ENCODE data around the gene LMX1B.
"Not testable (repeated sequence)": the region's sequence is repeated elsewhere in the genome, so short reads cannot be mapped to it uniquely, and the experiment has no call there.

Gene LMX1B

DNA sequence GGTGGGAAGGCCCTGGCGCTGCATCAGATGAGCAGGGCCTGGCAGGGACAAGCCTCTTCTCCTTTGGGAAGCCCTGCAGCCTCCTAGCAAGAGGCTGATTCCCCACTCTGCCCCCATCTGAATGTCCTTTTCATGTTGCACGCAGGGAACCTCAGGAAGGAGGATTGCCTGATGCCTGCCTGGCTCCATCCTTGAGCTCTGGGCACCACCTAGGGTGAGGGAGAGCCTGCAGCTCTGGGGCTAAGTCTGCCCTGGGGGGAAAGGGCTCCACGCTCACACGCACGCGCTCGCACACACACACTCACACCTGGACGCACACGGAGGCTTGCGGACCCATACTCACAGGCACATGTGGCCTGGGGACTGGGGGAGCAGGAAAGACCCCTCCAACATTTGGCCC lies 86.6 kb downstream of the LMX1B start:
- DNase-seq: no peak

DNA sequence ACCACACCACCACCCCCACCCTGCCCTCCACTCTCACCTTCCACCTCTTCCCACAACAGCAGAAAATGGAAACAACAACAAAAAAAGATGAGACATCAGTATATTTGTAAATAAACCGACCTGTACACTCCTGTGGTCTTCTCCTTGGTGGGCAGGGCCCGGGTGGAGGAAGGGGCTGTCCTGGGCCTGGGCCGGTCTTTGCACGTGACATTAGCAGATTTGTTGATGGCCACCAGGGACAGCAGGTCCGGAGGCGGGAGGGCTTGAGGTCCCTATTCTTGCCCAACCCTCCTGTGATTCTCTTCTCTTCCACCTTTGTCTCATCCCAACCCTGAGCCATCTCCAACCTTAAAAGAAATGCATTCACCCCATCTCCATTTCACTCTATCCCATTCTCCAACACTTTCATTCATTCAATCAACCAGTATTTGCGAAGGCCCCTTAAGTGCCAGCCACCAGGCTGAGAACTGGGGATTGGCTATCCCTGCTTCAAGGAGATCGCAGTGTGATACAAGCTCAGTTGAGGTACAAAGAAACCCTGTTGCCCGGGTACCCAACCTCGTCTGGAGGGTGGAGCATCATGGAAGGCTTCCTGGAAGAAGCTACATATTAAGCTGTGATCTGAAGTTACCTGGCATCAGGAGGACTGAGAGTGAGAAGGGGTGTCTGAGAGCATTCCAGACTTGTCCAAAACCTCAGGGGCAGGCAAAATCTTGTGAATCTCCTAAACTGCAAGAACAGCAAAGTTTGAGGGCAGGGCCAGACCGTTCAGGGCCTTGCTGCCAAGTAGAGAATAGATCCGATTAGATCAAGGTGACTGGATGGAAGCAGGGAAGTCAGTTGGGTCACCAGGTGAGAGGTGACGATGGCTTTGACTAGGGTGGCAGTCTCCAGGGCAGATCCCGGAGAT lies 87.4 kb downstream of the LMX1B start:
- DNase-seq: no peak

DNA sequence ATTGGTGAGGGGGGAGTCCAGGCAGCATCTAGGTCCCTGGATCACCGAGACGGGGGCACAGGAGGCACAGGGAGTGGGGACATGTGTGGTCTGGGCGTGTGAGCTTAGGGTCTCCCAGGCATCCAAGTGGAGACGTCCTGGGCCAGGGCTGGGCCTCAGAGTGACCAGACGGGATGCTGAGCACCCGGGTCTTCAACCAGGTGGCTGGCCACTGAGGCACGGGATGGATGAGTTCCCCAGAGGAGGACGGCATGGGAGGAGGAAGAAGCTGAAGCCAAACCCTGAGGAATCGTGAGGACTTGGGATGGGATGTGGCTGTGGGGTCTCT lies 88.0 kb downstream of the LMX1B start:
- DNase-seq: no peak

DNA sequence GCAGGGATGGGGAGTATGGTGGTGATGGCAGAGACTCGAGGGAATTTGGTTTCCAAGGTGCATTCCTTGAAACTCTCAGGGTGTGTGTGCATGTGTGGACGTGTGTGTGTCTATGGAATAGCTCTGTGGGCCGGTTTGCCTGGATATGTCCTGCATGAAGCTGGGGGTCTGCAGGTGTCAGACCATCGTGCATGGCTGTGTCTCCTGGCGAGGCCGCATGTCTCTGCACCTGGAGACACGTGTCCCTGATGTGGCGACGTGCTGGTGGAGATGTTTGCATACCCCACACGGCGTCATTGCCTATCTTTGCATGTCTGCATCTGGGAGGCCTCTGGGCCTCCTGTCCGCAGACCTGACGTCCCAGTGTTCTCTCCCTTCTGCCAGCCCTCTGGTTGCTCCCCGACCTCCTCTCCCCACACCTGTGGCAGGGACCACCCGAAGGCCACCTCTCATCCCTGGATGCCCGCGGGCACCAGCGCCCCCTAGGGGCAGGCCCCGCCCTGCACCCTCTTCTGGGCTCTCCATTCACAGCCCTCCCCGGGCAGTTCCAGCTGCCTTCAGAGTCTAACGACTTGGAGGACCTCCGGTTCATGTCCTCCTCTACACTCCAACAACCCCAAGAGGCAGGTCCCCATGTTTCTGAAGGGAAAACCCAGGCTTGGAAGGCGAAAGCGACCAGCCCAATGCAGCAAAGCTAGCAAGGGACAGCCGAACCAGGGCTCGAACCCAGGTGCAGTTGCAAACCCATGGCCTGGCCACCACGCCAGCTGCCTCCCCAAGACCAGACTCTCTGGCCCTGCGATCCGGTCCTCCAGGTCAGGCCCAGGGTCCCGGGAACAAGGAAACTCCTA lies 88.6 kb downstream of the LMX1B start:
- DNase-seq: peak; percentile 44

DNA sequence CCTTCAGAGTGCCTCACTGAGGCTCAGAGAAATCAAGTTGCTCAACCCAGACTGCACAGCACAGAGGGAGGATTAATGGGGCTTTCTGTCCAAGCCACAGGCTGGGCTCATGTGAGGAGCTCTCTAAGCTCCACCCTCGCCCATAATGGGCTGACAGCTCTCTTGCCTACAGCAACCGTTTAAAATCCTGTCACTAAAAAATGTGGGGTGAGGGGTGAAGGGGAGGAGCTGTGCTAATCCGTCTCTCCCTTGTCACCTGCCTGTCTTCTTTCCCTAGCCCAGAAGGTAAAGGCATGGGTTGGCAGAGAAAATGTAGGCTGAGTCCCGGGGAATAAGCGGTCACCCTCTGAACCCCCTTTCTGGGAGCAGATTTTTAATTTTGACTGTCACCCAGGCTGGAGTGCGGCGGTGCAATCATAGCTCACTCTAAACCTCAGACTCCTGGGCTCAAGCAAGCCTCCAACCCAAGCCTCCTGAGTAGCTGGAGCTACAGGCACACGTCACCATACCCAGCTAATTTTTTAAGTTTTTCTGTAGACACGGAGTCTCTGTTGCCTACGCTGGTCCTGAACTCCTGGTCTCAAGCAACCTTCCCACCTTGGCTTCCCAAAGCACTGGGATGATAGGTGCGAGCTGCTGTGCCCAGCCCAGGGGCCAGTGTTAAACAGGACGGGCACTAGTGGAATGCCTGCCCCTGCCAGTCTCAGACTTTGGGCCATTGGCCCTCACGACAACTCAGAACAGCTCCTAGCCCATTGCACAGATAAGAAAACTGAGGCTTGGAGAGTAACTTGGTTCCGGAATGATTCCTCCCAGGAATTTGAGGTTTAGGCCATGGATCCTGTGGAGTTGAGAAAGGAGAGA lies 89.5 kb downstream of the LMX1B start:
- DNase-seq: no peak

DNA sequence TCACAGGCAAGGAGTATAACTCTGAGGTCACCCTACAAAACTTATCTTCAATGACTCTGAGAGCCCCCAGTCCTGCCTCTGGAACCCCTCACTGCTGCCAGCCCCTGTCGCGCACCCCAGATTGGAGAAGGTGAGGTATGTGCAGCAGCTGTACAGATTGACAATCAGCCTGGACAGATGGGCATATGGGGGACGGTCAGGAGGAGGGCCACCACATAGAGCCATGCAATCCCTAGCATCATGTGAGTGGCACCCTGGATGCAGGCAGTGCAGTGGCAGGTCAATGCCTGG lies 90.1 kb downstream of the LMX1B start:
- DNase-seq: no peak

DNA sequence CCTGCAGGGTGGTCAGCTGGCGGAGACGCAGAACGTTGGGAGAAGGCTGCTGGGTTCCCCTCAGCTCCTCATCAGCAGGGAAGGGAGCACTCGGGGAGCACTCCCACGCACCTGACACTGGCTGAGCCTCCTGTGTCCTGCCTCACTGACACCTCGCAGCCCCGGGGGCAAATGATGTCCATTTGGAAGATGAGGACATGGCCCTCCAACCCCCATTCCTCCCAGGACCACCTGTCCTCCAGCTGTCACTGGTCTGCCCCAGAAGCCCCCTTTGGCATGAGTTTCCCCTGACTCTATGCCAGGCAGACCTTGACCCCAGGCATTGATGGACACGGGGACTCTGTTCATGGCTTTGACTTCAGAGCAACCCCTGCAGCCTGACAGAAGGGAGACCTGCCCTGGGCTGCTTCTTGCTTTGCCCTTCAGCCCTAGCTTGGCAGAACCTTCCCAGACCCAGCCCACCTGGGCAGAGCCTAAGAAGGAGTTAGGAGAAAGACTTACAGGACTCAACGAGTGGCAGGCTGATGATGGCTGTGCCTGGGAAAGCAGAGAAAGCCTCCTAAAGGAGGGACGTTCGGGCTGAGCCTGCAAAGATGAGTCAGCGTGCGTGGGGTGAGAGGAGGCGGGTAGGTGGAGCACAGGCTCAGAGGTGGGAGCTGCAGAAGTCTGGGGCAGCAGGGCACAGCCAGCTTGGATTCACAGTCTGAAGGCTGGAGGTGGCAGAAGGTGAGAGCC lies 90.6 kb downstream of the LMX1B start:
- DNase-seq: peak; percentile 39

DNA sequence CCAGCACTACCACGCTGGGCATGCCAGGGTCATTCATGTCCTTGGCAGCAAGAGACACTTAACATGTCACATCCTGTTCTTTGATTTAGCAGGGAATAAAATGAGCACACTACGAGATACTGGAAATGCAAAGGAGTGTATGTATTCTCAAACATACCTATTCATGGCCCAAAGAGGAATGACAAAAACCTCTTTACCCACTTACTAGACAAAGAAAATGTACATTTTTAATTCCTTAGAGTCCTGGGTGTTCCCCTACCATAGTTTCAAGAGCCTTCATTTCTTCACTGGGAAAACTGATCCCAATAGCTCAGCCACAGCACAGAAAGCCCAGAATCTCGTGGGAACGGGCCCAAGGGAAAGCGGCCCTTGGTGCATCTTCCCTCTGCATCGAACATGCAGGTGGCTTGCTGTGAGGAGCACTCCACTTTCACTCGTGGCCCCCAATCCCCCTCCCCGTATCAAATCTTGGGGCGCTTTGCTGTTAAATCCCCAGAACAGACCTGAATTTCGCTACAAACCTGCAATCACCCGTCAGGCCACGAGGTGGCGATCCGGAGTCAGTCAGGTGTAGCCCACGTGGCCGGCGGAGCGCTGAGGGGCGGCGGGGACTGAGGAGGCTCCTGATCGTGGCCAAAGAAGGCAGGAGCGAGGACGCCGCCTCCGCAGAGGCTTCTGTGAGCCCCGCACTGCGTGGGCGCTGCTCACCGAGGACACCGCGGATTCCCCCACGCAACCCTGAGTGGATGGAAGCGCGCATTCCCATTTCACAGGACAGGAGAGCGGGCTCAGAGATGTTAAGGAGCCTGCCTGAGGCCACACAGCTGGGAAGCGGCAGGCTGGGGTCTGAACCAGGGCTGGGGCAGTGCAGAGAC lies 91.4 kb downstream of the LMX1B start:
- DNase-seq: peak; percentile 88

DNA sequence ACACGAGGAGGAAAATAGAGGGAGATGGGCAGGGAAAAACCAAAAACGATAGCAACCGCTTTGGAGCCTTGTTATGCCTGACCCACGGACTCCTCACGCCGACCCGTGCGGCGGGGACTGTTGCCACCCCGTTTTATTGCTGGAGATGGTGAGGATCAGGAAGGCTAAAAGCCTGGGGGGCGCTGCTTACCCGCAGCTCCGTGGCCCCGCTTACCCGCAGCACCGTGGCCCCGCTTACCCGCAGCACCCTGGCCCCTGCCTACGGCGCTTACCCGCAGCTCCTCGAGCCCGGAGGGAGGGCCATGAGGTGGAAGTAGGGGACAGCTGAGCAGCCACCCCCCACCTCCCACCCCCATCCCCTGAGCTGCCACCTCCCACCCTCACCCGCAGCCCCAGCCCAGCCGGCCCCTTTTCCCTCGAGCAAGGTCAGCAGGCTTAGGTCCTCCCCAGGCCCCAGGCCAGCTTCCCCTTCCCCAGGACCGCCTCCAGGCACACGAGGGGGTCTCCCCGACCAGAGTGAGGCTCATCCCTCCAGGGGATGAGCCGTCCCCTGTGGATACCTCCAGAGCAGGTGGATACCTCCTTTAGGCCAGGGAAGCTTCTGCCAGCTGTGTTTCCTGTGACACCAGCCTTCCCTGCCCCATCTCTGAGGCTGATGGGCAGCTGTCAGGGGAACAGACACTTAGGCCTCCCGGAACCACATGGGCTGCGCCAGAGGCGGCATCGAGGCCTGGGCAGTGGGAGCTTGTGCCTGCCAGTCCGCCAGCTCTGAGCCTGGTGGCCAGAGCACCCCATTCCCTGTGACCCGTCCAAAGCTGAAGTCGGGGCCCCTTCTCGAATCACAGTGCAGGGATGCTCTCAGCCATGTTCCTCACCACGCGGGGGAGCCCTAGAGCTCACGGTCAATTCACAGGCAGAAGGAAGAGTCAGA lies 92.3 kb downstream of the LMX1B start:
- peak; percentile 84 for DNase-seq

DNA sequence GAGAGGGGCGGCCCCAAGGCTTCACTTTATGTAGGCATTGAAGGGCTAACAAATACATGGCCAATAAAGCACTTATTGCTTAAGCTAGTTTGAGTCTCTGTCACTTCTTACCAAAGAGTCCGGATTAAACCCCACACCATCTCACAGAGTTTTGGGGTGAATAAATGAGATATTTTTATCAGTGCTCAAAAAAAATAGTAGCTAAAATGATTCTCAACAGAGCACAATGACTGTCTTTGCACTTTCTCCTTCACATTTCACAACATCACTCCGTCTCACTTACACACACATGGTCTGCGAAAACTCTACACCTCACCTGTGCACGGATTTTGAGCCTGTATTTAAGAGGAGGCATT lies 92.9 kb downstream of the LMX1B start:
- DNase-seq: no peak

DNA sequence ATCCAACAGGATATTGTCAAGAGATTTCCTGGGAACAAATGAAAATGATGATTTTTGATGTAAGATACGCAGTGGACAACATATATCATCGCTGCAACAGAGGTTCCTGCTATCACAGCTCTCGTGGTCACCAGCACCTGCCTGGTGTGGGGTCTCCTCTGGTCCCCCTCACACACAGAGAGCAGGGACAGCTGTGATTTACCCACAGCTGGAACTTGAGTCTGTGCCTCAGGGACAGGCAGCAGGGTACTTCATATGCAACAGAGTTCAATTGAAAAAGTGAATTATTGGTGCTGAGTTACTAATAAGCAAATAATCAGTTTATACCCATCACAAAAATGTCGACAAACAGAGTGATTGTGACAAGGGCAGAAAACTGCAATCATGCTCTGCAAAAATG lies 93.4 kb downstream of the LMX1B start:
- no peak for DNase-seq

DNA sequence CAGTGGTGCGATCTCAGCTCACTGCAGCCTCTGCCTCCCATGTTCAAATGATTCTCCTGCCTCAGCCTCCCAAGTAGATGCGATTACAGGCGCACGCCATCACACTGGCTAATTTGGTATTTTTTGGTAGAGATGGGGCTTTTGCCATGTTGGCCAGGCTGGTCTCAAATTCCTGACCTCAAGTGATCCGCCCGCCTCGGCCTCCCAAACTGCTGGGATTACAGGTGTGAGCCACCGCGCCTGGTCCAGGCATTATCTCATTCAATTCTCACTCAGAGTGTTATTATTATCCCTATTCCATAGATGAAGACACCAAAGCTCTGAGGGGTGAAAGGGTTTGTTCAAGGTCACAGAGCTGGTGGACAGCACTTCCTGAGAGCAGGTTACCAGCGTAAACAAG lies 94.0 kb downstream of the LMX1B start:
- not testable (repeated sequence) for DNase-seq

DNA sequence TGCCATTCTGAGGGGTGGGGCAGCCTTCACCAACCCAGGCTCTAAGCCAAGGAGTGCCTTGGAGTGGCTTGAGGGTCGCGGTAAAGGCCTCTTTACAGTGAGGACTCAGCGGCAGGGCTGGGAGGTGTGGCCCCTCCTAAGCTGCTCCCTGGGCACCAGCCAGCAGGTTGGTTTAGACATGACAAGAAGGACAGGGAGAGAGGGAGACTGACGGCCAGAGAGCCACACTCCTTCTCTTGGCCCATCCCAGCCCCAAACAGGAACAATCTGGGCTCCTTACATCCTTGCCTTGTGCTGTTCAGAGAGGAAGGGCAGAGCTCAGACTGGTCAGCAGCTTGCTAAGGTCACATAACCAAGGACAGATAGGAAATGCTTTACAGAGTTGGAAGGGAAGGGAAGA lies 94.5 kb downstream of the LMX1B start:
- no peak for DNase-seq

DNA sequence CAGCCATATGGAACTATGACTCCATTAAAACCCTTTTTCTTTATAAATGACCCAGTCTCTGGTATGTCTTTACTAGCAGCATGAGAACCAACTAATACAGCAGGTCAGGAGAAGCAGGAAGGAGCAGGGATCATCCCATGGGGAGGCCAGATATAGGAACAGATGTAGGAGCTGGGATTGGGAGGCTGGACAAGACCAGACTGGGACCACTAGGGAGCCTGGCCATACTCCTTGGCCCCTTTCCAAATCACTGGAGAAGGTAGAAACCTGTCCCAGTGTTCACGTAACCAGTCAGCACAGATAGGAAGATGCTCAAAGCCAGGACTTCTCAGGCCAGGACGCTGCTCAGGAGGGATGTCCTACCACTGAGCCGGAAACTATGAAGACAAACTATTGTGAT lies 95.5 kb downstream of the LMX1B start:
- no peak for DNase-seq

DNA sequence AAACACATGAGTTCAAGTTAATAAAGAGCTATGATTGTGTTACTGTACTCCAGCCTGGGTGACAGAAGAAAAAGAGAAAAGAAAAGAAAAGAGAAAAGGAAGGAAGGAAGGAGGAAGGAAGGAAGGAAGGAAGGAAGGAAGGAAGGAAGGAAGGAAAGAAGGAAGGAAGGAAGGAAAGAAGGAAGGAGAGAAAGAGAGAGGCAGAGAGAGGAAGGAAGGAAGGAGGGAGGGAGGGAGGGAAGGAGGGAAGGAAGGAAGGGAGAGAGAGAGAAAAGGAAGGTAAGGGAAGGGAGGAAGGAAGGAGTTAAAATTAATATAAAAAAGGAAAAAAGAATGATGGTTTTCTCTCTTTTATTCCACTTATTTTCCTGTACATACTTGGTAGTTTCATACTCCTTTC lies 101.7 kb downstream of the LMX1B start:
- DNase-seq: no peak

DNA sequence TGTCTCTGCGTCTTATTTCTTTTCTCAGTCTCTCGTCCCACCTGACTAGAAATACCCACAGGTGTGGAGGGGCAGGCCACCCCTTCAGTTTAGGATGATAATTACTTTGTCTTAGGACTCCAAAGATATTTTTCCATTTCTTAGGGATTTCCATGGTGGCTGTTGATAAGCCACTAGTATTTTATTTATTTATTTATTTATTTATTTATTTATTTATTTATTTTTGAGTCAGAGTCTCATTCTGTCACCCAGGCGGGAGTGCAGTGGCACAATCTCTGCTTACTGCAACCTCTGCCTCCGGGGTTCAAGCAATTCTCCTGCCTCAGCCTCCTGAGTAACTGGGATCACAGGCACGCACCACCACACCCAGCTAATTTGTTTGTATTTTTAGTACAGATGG lies 103.7 kb downstream of the LMX1B start:
- DNase-seq: not testable (repeated sequence)

DNA sequence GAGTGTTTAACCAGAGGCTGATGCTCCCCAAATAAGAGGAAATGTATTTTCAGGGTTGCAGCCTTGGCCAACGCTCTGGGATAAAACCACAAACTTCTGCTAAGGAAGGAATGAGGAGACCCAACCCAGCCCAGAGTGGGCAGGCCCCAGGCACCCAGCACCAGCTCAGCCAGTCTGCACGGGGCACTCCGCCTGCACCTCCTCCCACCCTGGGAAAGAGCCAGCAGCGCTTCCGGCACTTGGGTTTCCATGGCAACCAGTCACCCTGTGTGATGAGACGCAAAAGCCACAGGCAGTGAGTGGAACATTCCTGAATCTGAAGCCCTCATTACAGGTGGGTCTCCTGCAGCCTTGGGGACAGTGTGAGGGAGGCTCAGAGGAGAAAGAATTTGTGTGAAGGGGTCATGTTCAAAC lies 105.9 kb downstream of the LMX1B start:
- peak; percentile 92 for DNase-seq

DNA sequence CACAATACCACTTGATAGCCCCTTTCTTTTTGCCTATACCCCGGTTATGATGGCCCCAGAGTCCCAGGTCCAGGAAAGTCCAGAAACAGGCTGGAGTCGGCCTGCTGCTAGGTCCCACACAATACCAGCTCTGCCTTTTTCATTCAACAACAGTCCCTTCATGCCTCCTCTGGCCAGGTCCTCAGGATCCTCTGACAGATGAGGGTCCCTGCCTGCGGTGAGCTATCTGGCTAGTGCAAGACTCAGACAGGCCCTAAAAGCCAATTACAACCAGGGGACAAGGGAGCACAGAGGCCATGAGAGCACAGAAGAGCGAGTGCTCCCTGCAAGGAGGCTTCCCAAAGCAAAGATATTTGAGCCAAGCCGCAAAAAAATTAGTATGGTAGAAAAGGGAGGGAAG lies 106.3 kb downstream of the LMX1B start:
- no peak for DNase-seq

DNA sequence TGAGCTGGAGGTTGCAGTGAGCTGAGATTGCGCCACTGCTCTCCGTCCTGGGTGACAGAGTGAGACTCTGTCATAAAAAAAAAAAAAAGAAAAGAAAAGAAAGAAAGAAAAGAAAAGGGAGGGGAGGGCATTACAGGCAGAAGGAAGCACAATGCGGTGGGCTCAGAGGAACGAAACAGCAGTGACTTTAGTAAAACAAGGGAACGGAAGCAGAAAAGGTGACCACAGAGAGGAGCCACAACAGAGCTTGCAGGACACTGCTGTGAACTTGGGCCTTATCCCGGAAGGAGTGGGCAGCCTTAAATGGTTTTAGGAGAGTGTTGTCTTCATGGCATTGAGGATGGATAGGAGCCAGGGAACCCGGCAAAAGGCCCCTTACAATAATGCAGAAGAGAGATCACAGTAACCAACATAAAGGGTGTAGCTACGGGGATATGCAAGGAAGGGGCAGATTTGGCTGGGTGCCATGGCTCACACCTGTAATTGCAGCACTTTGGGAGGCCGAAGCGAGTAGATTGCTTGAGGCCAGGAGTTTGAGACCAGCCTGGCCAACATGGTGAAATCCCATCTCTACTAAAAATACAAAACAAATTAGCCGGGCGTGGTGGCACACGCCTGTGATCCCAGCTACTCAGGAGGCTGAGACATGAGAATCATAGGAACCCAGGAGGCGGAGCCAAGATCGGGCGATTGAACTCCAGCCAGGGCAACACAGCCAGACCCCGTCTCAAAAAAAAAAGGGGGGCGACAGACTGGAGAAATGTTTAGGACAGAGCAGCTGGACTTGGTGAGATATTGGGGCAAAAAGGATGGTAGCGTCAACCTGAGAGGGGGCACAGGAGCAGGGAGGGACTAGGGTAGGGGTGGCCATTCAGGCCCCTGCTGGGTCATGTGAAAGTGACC lies 107.2 kb downstream of the LMX1B start:
- no peak for DNase-seq

Measured in activated CD4-positive, alpha-beta T cell treated with anti-CD3 and anti-CD28 coated beads, Interleukin-10, Interleukin-2, amounts not matched to agents 100 ng/mL and 50 ng/mL, durations not matched to agents 16 hours and 8 hours (primary cell).